HEK293 (cell line): ENCODE results near the gene FFAR2.

Experiments used
- HOXA7 ChIP-seq: sonication (generic); formaldehyde crosslinking; IDR thresholded peaks from 2 replicates; pipeline ENCODE4 v1.8.1; 2022; ENCODE audit warnings: missing genetic modification reagents, borderline replicate concordance
- KLF9 ChIP-seq: fragments of 450-650 bp; formaldehyde crosslinking; IDR thresholded peaks from 2 replicates; pipeline ENCODE4 v1.5.1; 2016; ENCODE audit warnings: missing biosample characterization, missing genetic modification characterization, low read depth
- SCRT1 ChIP-seq: fragments of 450-650 bp; formaldehyde crosslinking; IDR thresholded peaks from 2 replicates; pipeline ENCODE4 v1.5.1; 2016; ENCODE audit warnings: missing biosample characterization, missing genetic modification characterization, borderline replicate concordance
- TCF7L2 ChIP-seq: IDR thresholded peaks from 2 replicates; pipeline ENCODE4 v1.6.1; 2011; ENCODE audit warnings: low read depth, mild to moderate bottlenecking, inconsistent platforms, low read length, moderate library complexity, borderline replicate concordance
- ZNF155 ChIP-seq: fragments of 450-650 bp; formaldehyde crosslinking; IDR thresholded peaks from 2 replicates; pipeline ENCODE4 v1.5.1; 2016; ENCODE audit warnings: missing biosample characterization, missing genetic modification characterization
- ZNF239 ChIP-seq: fragments of 450-650 bp; formaldehyde crosslinking; IDR thresholded peaks from 2 replicates; pipeline ENCODE4 v1.5.1; 2016; ENCODE audit warnings: missing biosample characterization, missing genetic modification characterization
- ZNF354C ChIP-seq: fragments of 450-650 bp; formaldehyde crosslinking; IDR thresholded peaks from 2 replicates; pipeline ENCODE4 v1.5.1; 2016; ENCODE audit warnings: missing biosample characterization, missing genetic modification characterization, low read depth, borderline replicate concordance
- ZNF501 ChIP-seq: fragments of 450-650 bp; formaldehyde crosslinking; IDR thresholded peaks from 2 replicates; pipeline ENCODE4 v1.5.1; 2016; ENCODE audit warnings: missing biosample characterization, missing genetic modification characterization
- ZNF660 ChIP-seq: fragments of 450-650 bp; IDR thresholded peaks from 2 replicates; pipeline ENCODE4 v1.5.1; 2018; ENCODE audit warnings: missing biosample characterization, mild to moderate bottlenecking, missing genetic modification characterization
- ZNF747 ChIP-seq: fragments of 450-650 bp; formaldehyde crosslinking; IDR thresholded peaks from 2 replicates; pipeline ENCODE4 v1.5.1; 2016; ENCODE audit warnings: missing biosample characterization, missing genetic modification characterization
- TF ChIP-seq, protein P1 (sequence below): fragments of 450-650 bp; formaldehyde crosslinking; IDR thresholded peaks from 2 replicates; pipeline ENCODE4 v1.5.1; 2016; ENCODE audit warnings: missing biosample characterization, missing genetic modification characterization
- TF ChIP-seq, protein P2 (sequence below): fragments of 450-650 bp; formaldehyde crosslinking; IDR thresholded peaks from 2 replicates; pipeline ENCODE4 v1.5.1; 2016; ENCODE audit warnings: missing biosample characterization, missing genetic modification characterization
- TF ChIP-seq, protein P3 (sequence below): fragments of 450-650 bp; formaldehyde crosslinking; IDR thresholded peaks from 2 replicates; pipeline ENCODE4 v1.5.1; 2016; ENCODE audit warnings: missing biosample characterization, missing genetic modification characterization

DNA sequence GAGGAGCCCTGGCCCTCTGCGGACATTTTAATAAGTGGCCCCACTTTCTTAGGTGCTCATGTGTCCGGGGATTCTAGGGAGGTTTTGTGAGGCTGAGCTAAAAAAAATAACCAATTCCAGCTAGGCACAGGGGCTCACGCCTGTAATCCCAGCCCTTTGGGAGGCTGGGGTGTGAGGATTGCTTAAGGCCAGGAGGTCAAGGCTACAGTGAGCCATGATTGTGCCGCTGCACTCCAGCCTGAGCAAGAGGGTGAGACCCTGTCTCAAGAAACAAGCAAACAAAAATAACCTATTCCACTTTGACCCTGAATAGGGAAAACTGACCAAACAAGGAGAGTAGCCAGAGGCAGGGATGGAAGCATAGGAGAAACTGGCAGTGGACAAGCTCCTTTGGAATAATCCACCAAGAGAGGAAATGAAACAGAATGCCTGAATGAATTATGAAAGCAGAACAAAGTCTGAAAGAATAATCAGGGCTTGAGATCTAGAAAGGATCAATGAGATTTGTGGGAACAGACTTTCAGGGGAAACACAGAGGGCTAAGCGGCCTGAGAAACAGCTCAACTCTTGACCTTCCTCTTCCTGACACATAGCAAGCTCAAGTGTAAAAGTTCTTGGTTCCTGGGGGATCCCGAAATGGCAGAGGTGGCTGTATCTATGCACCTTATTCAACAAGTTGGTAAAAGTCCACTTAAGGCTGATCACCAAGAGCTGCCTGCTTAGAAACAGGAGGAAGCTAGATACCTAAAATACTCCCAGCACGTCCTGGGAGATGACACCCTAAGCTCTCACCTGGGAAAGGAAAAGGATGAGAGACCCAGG is 30.1 kb upstream of the FFAR2 start:
- TF ChIP-seq KLF9 (tag by site-specific recombination) = no peak
- no peak for TF ChIP-seq ZNF660 (tag by site-specific recombination)
- TF ChIP-seq HOXA7 = no peak
- TF ChIP-seq ZNF747 (tag by site-specific recombination) = no peak
- TF ChIP-seq, protein P1, sequence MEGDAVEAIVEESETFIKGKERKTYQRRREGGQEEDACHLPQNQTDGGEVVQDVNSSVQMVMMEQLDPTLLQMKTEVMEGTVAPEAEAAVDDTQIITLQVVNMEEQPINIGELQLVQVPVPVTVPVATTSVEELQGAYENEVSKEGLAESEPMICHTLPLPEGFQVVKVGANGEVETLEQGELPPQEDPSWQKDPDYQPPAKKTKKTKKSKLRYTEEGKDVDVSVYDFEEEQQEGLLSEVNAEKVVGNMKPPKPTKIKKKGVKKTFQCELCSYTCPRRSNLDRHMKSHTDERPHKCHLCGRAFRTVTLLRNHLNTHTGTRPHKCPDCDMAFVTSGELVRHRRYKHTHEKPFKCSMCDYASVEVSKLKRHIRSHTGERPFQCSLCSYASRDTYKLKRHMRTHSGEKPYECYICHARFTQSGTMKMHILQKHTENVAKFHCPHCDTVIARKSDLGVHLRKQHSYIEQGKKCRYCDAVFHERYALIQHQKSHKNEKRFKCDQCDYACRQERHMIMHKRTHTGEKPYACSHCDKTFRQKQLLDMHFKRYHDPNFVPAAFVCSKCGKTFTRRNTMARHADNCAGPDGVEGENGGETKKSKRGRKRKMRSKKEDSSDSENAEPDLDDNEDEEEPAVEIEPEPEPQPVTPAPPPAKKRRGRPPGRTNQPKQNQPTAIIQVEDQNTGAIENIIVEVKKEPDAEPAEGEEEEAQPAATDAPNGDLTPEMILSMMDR (tag by site-specific recombination) = no peak
- TF ChIP-seq TCF7L2 = no peak
- TF ChIP-seq, protein P2, sequence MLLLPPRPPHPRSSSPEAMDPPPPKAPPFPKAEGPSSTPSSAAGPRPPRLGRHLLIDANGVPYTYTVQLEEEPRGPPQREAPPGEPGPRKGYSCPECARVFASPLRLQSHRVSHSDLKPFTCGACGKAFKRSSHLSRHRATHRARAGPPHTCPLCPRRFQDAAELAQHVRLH = no peak
- TF ChIP-seq ZNF155 = no peak
- TF ChIP-seq SCRT1 (tag by site-specific recombination) = peak; percentile 45; the same call in 1 of the 2 replicates
- TF ChIP-seq, protein P3, sequence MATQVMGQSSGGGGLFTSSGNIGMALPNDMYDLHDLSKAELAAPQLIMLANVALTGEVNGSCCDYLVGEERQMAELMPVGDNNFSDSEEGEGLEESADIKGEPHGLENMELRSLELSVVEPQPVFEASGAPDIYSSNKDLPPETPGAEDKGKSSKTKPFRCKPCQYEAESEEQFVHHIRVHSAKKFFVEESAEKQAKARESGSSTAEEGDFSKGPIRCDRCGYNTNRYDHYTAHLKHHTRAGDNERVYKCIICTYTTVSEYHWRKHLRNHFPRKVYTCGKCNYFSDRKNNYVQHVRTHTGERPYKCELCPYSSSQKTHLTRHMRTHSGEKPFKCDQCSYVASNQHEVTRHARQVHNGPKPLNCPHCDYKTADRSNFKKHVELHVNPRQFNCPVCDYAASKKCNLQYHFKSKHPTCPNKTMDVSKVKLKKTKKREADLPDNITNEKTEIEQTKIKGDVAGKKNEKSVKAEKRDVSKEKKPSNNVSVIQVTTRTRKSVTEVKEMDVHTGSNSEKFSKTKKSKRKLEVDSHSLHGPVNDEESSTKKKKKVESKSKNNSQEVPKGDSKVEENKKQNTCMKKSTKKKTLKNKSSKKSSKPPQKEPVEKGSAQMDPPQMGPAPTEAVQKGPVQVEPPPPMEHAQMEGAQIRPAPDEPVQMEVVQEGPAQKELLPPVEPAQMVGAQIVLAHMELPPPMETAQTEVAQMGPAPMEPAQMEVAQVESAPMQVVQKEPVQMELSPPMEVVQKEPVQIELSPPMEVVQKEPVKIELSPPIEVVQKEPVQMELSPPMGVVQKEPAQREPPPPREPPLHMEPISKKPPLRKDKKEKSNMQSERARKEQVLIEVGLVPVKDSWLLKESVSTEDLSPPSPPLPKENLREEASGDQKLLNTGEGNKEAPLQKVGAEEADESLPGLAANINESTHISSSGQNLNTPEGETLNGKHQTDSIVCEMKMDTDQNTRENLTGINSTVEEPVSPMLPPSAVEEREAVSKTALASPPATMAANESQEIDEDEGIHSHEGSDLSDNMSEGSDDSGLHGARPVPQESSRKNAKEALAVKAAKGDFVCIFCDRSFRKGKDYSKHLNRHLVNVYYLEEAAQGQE (tag by site-specific recombination) = no peak
- TF ChIP-seq ZNF239 (tag by site-specific recombination) = no peak
- TF ChIP-seq ZNF501 = no peak
- TF ChIP-seq ZNF354C = no peak
